DND-41 (cell line): ENCODE measurements around the gene WDR89.
"Not testable (repeated sequence)": the region's sequence is repeated elsewhere in the genome, so short reads cannot be mapped to it uniquely, and the experiment has no call there.

Experiments
- ATAC-seq: fragments of 200-7000 bp; cut with Tn5 transposase; 3 replicates; pipeline ENCODE4 v1.9.1; 2021; ENCODE audit warnings: low read depth; ENCODE audit not compliant: insufficient read depth
- DNase-seq: peaks from one replicate; pipeline ENCODE4 v3.0.0-alpha.2; 2020
- H2AFZ ChIP-seq: 2 replicates; pipeline ENCODE4 v1.6.0; 2012; ENCODE audit warnings: low read depth, low read length
- H3K27ac ChIP-seq: 2 replicates; pipeline ENCODE4 v1.5.1; 2012; ENCODE audit warnings: low read length, inconsistent platforms
- H3K27me3 ChIP-seq: fragments of 200-600 bp; sonication (generic); 2 replicates; pipeline ENCODE4 v1.6.0; 2012; ENCODE audit warnings: low read length, mild to moderate bottlenecking, inconsistent platforms; ENCODE audit not compliant: insufficient read depth, poor library complexity
- H3K36me3 ChIP-seq: 2 replicates; pipeline ENCODE4 v1.5.1; 2012; ENCODE audit warnings: low read length, inconsistent platforms; ENCODE audit not compliant: insufficient read depth
- H3K4me1 ChIP-seq: 2 replicates; pipeline ENCODE4 v1.5.1; 2012; ENCODE audit warnings: mild to moderate bottlenecking, low read length; ENCODE audit not compliant: insufficient read depth
- H3K4me2 ChIP-seq: 2 replicates; pipeline ENCODE4 v1.6.0; 2012; ENCODE audit warnings: mild to moderate bottlenecking, moderate library complexity, low read length, inconsistent platforms; ENCODE audit not compliant: insufficient read depth
- H3K4me3 ChIP-seq, 2 experiments: fragments of 200-600 bp in 1 of 2; shearing (Covaris generic) in 1 of 2; 2 replicates each; pipeline ENCODE4 v1.5.1; 2012 to 2016; ENCODE audit warnings: inconsistent platforms in 2 of 2, low read length in 2 of 2, mild to moderate bottlenecking in 2 of 2, low read depth in 1 of 2, moderate library complexity in 1 of 2
- H3K79me2 ChIP-seq: 2 replicates; pipeline ENCODE4 v1.6.0; 2012; ENCODE audit warnings: low read length, inconsistent platforms; ENCODE audit not compliant: insufficient read depth
- H3K9ac ChIP-seq: 2 replicates; pipeline ENCODE4 v1.6.0; 2012; ENCODE audit warnings: low read depth, mild to moderate bottlenecking, inconsistent platforms, low read length, moderate library complexity
- H3K9me3 ChIP-seq: 2 replicates; pipeline ENCODE4 v1.5.1; 2012; ENCODE audit warnings: low read length, moderate library complexity, mild to moderate bottlenecking, inconsistent platforms; ENCODE audit not compliant: insufficient read depth, severe bottlenecking
- H4K20me1 ChIP-seq: 2 replicates; pipeline ENCODE4 v1.6.0; 2012; ENCODE audit warnings: low read length; ENCODE audit not compliant: insufficient read depth
- CTCF ChIP-seq: IDR thresholded peaks from 2 replicates; pipeline ENCODE4 v1.5.1; 2012; ENCODE audit warnings: borderline replicate concordance, low read length, moderate library complexity, mild to moderate bottlenecking; ENCODE audit not compliant: poor library complexity, severe bottlenecking; ENCODE audit errors: extremely low read depth
- EZH2 ChIP-seq: IDR thresholded peaks from 3 replicates; pipeline ENCODE4 v1.6.1; 2012; ENCODE audit warnings: borderline replicate concordance, low read depth, mild to moderate bottlenecking, moderate library complexity, low read length, inconsistent platforms; ENCODE audit not compliant: severe bottlenecking

The WDR89 gene

GRCh38 chr14:63638493-63638892, 3.2 kb downstream of the WDR89 start:
- DNase-seq, result no peak
- no peak overlapping the region for H3K9ac ChIP-seq
- H3K27me3 ChIP-seq, result no peaks in the 10 kb centered on the region
- ATAC-seq, result no peak
- TF ChIP-seq EZH2 (no peak), CTCF (no peak)
- H3K27ac ChIP-seq, result no peak overlapping the region
- no peaks in the 10 kb centered on the region for H3K9me3 ChIP-seq
- H3K36me3 ChIP-seq, result peaks cover 13% of the 10 kb centered on the region; the same call in 1 of the 2 replicates
- no peak overlapping the region for H2AFZ ChIP-seq
- H3K4me2 ChIP-seq, result peak overlapping the region; percentile 81; the same call in 1 of the 2 replicates
- peaks cover 34% of the 10 kb centered on the region; the same call in 1 of the 2 replicates for H3K4me1 ChIP-seq
- H3K4me3 ChIP-seq, result no peak overlapping the region
- no peaks in the 10 kb centered on the region for H4K20me1 ChIP-seq
- peaks cover 80% of the 10 kb centered on the region for H3K79me2 ChIP-seq

DNA sequence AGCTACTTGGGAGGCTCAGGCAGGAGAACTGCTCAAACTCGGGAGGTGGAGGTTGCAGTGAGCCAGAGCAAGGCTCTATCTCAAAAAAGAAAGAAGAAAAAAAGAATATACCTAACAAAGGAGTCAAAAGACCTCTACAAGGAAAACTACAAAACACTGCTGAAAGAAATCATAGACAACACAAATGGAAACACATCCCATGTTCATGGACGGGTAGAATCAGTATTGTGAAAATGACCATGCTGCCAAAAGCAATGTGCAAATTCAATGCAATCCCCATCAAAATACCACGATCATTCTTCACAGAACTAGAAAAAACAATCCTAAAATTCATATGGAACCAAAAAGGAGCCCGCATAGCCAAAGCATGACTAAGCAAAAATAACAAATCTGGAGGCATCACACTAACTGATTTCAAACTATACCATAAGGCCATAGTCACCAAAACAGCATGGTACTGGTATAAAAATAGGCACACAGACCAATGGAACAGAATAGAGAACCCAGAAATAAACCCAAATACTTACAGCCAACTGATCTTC, 5.5 kb downstream of the WDR89 start:
- Histone ChIP-seq H3K36me3 (peaks cover 17% of the 10 kb centered on the region; the same call in 1 of the 2 replicates), H3K79me2 (peaks cover 98% of the 10 kb centered on the region), H4K20me1 (peaks cover 14% of the 10 kb centered on the region; the same call in 1 of the 2 replicates), H3K4me1 (peaks cover 25% of the 10 kb centered on the region; the same call in 1 of the 2 replicates)
- not testable (repeated sequence) for ATAC-seq, H3K27me3 ChIP-seq, H3K9me3 ChIP-seq, H3K9ac ChIP-seq, H2AFZ ChIP-seq, H3K4me3 ChIP-seq, H3K4me2 ChIP-seq, H3K27ac ChIP-seq, DNase-seq

GRCh38 chr14:63633801-63634200, 7.9 kb downstream of the WDR89 start:
- no peak overlapping the region for H3K4me3 ChIP-seq
- H3K4me1 ChIP-seq, result peaks cover 4% of the 10 kb centered on the region; the same call in 1 of the 2 replicates
- H3K27ac ChIP-seq, result no peak overlapping the region
- ATAC-seq (no peak), DNase-seq (no peak)
- H3K36me3 ChIP-seq, result peaks cover 8% of the 10 kb centered on the region; the same call in 1 of the 2 replicates
- TF ChIP-seq EZH2 (no peak), CTCF (peak; percentile 17)
- peaks cover 17% of the 10 kb centered on the region; the same call in 1 of the 2 replicates for H4K20me1 ChIP-seq
- H3K9me3 ChIP-seq, result no peaks in the 10 kb centered on the region
- H3K79me2 ChIP-seq, result peaks cover 94% of the 10 kb centered on the region
- no peak overlapping the region for H3K9ac ChIP-seq
- no peak overlapping the region for H2AFZ ChIP-seq
- no peak overlapping the region for H3K4me2 ChIP-seq
- H3K27me3 ChIP-seq, result no peaks in the 10 kb centered on the region

DNA sequence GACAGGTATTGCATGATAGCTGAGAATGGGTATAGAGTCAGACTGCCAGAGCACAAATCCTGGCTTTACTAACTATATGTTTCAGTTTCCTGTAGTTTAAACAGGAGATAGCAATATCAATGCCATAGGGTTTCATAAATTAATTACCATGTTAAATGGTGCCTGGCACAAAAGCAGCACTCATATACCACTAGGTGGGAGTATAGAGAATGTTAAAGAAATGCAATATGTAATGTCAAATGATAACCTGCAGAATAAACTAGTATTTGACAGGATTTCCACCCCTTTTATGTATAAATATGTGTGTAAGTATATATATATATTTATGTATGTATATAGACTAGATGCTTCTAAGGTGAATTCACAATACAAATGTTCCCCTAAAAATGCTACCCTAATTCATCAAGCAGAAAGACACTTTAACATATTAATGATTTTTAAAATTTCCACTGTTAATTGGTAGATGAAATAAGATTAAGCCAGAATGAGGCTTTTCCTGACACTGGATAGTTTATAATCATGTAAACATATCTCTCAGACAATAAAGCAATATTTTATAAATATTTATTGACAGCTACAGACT, 8.6 kb downstream of the WDR89 start:
- Histone ChIP-seq H2AFZ (no peak overlapping the region), H4K20me1 (peaks cover 17% of the 10 kb centered on the region; the same call in 1 of the 2 replicates), H3K79me2 (peaks cover 93% of the 10 kb centered on the region), H3K27ac (no peak overlapping the region), H3K27me3 (no peaks in the 10 kb centered on the region), H3K4me3 (no peak overlapping the region), H3K9me3 (no peaks in the 10 kb centered on the region), H3K36me3 (0 out of 2 replicates have a peak, but pooled peaks cover 4% of the 10 kb centered on the region), H3K4me1 (no peaks in the 10 kb centered on the region), H3K4me2 (no peak overlapping the region), H3K9ac (no peak overlapping the region)
- ATAC-seq (peak; percentile 75), DNase-seq (no peak)
- TF ChIP-seq EZH2 (no peak), CTCF (peak; percentile 71)
